ENCODE measurements around the gene CACNB2.
"Not testable (repeated sequence)": the region's sequence is repeated elsewhere in the genome, so short reads cannot be mapped to it uniquely, and the experiment has no call there.

CACNB2 gene

DNA sequence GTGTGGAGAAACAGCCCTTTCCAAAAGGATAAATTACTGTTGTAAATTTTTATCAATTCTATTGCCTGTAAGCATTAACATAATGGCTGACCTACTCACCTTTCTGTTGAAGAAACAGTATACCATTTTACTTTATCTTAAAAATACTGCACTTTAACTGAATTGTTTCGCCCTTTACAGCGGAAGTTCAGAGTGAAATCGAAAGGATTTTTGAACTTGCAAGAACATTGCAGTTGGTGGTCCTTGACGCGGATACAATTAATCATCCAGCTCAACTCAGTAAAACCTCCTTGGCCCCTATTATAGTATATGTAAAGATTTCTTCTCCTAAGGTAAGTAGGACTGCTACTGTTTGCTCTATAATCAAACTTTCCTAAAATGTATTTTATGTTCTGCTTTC, 393.7 kb downstream of the CACNB2 start:
- no peak for DNase-seq

GRCh38 chr10:18539335-18539734, 399.1 kb downstream of the CACNB2 start:
- no peak for DNase-seq

DNA sequence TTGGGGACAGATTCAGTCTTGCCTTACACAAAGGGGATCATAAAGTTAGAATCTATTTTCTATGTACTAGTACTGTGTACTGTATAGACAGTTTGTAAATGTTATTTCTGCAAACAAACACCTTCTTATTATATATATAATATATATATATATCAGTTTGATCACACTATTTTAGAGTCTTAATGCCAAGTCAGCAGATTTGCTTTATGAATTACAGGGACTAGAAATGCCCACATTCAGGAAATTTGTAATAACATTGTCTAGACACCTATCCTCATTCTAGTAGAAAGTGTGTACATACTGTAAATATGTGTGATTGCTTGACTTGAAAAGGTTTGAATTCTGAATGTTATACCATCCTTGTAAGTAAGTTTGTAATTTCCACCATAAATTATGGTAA, 400.0 kb downstream of the CACNB2 start:
- no peak for DNase-seq

- DNase-seq, result no peak
Measured at GRCh38 chr10:18542832-18543231, 402.6 kb downstream of the CACNB2 start.

- no peak for DNase-seq
Measured at GRCh38 chr10:18545621-18546305, 405.5 kb downstream of the CACNB2 start.

DNA sequence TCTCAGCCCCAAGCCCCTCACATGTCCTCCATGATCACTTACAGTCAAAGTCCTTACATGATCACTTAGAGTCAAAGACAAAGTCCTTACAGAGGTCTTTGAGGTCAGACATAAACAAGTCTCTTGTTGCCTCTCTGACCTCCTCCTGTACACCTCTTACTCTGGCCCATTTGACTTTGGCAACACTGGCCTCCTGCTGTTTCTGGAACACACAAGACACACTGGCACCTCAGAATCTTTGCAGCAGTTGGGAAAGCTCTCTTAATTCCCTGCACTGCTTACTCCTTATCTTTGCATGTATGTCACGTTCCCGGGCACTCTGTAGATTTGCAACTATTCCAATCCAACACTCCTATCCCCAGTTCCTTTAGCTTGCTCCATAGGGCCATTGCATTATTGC, 408.9 kb downstream of the CACNB2 start:
- DNase-seq, result no peak

DNA sequence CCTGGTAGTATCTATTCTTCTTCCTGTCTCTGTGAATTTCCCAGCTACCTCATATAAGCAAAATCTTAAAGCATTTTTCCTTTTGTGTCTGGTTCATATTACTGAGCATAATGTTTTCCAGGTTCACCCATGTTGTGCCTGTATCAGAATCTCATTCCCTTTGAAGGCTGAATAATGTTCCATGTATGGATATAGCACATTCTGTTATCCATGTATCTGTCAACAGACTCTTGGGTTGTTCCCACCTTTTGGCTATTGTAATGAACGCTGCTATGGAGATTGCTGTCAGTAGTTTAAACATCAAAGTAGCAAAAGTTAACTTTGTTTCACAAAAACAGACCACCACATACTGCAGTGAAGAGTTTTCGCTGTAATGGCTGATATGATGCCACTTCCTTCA, 411.2 kb downstream of the CACNB2 start:
- DNase-seq, result no peak

GRCh38 chr10:18554479-18554878, 414.3 kb downstream of the CACNB2 start:
- no peak for DNase-seq

- DNase-seq, result no peak
Measured at GRCh38 chr10:18556522-18557147, 416.4 kb downstream of the CACNB2 start.

GRCh38 chr10:18557960-18558359, 417.7 kb downstream of the CACNB2 start:
- no peak for DNase-seq

- DNase-seq, result no peak
Measured at GRCh38 chr10:18561861-18562551, 421.8 kb downstream of the CACNB2 start.

DNA sequence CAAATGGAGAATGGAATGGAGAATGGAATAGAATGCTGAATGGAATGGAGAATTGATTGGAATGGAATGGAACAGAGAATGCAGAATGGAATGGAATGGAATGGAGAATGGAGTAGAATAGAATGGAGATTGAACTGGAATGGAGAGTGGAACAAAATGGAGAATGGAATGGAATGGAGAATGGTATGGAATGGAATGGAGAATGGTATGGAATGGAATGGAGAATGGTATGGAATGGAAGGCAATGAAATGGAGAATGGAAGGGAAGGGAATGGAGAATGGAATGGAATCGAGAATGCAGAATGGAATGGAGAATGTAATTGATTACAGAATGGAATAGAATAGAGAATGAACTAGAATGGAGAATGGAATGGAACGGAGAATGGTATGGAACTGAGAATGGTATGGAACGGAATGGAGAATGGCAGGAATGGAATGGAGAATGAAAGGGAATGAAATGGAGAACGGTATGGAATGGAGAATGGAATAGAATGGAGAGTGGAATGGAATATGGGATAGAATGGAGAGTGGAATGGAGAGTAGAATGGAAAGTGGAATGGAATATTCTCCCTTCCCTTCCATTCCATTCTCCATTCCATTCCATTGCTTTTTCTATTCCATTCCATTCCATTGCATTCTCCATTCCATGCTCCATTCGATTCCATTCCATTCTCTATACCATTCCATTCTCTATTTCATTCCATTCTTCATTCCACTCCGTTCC, 422.9 kb downstream of the CACNB2 start:
- DNase-seq, result no peak

GRCh38 chr10:18565006-18565405, 424.8 kb downstream of the CACNB2 start:
- DNase-seq, result no peak

GRCh38 chr10:18566177-18566576, 426.0 kb downstream of the CACNB2 start:
- no peak for DNase-seq

GRCh38 chr10:18567343-18567856, 427.2 kb downstream of the CACNB2 start:
- no peak for DNase-seq

DNA sequence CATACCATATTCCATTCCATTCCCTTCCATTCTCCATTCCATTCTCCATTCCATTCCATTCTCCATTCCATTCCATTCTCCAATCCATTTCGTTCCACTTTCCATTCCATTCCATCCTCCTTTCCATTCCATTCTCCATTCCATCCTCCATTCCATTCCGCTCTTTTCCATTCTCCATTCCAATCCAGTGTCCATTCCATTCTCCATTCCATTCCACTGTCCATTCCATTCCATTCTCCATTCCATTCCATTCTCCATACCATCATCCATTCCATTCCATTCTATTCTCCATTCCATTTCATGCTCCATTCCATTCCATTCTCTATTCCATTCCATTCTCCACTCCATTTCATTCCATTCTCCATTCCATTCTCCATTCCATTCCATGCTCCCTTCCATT, 430.2 kb downstream of the CACNB2 start:
- not testable (repeated sequence) for DNase-seq

- DNase-seq, result no peak
Measured at GRCh38 chr10:18571076-18571475, 430.9 kb downstream of the CACNB2 start.

GRCh38 chr10:18571780-18572179, 431.6 kb downstream of the CACNB2 start:
- no peak for DNase-seq

- no peak for DNase-seq
Measured at GRCh38 chr10:18572959-18573561, 432.8 kb downstream of the CACNB2 start.

DNA sequence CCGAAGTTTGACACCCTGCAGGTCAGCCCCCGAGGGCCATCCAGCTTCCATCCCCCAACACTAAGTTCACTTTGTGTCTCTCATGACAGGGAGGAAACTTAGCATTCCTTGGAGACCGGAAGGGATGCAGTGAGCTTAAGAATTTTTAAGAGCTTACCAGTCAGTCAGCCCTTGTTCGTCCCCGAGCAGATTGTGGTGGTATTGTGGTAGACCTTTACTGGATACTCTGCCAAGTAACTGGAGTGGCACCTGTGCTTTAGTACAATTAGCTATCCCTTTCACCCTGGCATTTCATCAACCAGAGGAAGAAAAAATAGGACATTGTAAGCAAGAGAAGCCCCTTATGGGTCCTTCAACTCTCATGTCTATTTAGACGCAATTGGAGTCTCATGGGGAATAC, 436.4 kb downstream of the CACNB2 start:
- no peak for DNase-seq

GRCh38 chr10:18577823-18578685, 437.8 kb downstream of the CACNB2 start:
- DNase-seq, result no peak

GRCh38 chr10:18582803-18583202, 442.6 kb downstream of the CACNB2 start:
- DNase-seq, result no peak
